Activated effector memory CD4-positive, alpha-beta T cell treated with anti-CD3 and anti-CD28 coated beads, Interleukin-2, amount 50 U/mL, for 16 hours (primary cell): Measurements from ENCODE around the gene MYH9.

Experiments
- DNase-seq: peaks from one replicate; pipeline ENCODE4 v3.0.0-alpha.2; 2020

Gene MYH9

GRCh38 chr22:36366291-36366708 is 21.5 kb downstream of the MYH9 start:
- DNase-seq, result peak; percentile 72

GRCh38 chr22:36365020-36365411 is 22.8 kb downstream of the MYH9 start:
- peak; percentile 94 for DNase-seq

GRCh38 chr22:36364255-36365019 is 23.3 kb downstream of the MYH9 start:
- DNase-seq, result no peak

- no peak for DNase-seq
Observed at GRCh38 chr22:36363349-36363981, 24.3 kb downstream of the MYH9 start.

- DNase-seq, result peak; percentile 81
Observed at GRCh38 chr22:36362932-36363331, 24.8 kb downstream of the MYH9 start.

- no peak for DNase-seq
Observed at GRCh38 chr22:36362075-36362474, 25.7 kb downstream of the MYH9 start.

- no peak for DNase-seq
Observed at GRCh38 chr22:36360871-36361383, 26.8 kb downstream of the MYH9 start.

GRCh38 chr22:36360011-36360410 is 27.8 kb downstream of the MYH9 start:
- no peak for DNase-seq

- DNase-seq, result no peak
Observed at GRCh38 chr22:36359470-36359996, 28.2 kb downstream of the MYH9 start.

- no peak for DNase-seq
Observed at GRCh38 chr22:36358533-36359469, 29.0 kb downstream of the MYH9 start.

GRCh38 chr22:36356708-36357624 is 30.8 kb downstream of the MYH9 start:
- DNase-seq, result peak; percentile 82

- no peak for DNase-seq
Observed at GRCh38 chr22:36355894-36356293, 31.9 kb downstream of the MYH9 start.

- no peak for DNase-seq
Observed at GRCh38 chr22:36355362-36355761, 32.4 kb downstream of the MYH9 start.

GRCh38 chr22:36352803-36353507 is 34.8 kb downstream of the MYH9 start:
- DNase-seq, result peak; percentile 81

GRCh38 chr22:36351921-36352802 is 35.6 kb downstream of the MYH9 start:
- DNase-seq, result no peak

GRCh38 chr22:36350751-36351594 is 36.8 kb downstream of the MYH9 start:
- DNase-seq, result no peak

- DNase-seq, result no peak
Observed at GRCh38 chr22:36349726-36350125, 38.0 kb downstream of the MYH9 start.

GRCh38 chr22:36348760-36349159 is 39.0 kb downstream of the MYH9 start:
- DNase-seq, result no peak

GRCh38 chr22:36347094-36347493 is 40.7 kb downstream of the MYH9 start:
- no peak for DNase-seq
